IMR-90 (cell line): ENCODE measurements around the gene FAF2. TPM values are rescaled to one million over a fixed set of nuclear protein-coding genes. Genes with fewer than 3 reads are reported as not detected.

Source experiments
- ATAC-seq: fragments of 200-7000 bp; cut with Tn5 transposase; 2 replicates; pipeline ENCODE4 v1.9.1; 2020; ENCODE audit warnings: low read depth, mild to moderate bottlenecking, moderate library complexity
- BruUV-seq: library from RNA; stranded (reverse); fragments of 400-500 nt; replicated peaks from 2 replicates; lab custom pipeline; 2021; lab: Mats Ljungman, UMichigan
- CTCF ChIA-PET: fragments of 300-600 bp; formaldehyde crosslinking; extraction: SDS; loops from one replicate; lab custom pipeline; 2021; ENCODE audit warnings: antibody characterized with exemption; lab: Yijun Ruan, JAX
- POLR2A ChIA-PET: fragments of 300-600 bp; sonication (Branson Sonifier 250); formaldehyde crosslinking; loops from one replicate; lab custom pipeline; 2022; ENCODE audit warnings: antibody characterized with exemption; ENCODE audit not compliant: unreplicated experiment; lab: Charles Lee
- DNase-seq: peaks from one replicate; pipeline ENCODE4 v3.0.0; 2013
- H2AFZ ChIP-seq: replicated peaks from 2 replicates; pipeline ENCODE3; 2013; ENCODE audit warnings: low read length, mild to moderate bottlenecking; ENCODE audit not compliant: poor library complexity
- H2AK5ac ChIP-seq: 2 replicates; pipeline ENCODE4 v1.6.1; 2013; ENCODE audit warnings: low read depth, low read length, inconsistent platforms
- H2AK9ac ChIP-seq: replicated peaks from 2 replicates; pipeline ENCODE3; 2013; ENCODE audit warnings: mild to moderate bottlenecking, low read depth, low read length, moderate library complexity; ENCODE audit not compliant: poor library complexity
- H2BK120ac ChIP-seq: 2 replicates; pipeline ENCODE4 v1.6.1; 2013; ENCODE audit warnings: low read depth, low read length, inconsistent platforms
- H2BK15ac ChIP-seq: 3 replicates; pipeline ENCODE4 v1.6.1; 2013; ENCODE audit warnings: low read depth, low read length, inconsistent platforms
- H2BK20ac ChIP-seq: 2 replicates; pipeline ENCODE4 v1.6.1; 2013; ENCODE audit warnings: low read depth, mild to moderate bottlenecking, inconsistent platforms, low read length, moderate library complexity
- H2BK5ac ChIP-seq: 2 replicates; pipeline ENCODE4 v1.6.1; 2013; ENCODE audit warnings: mild to moderate bottlenecking, low read depth, low read length, inconsistent platforms; ENCODE audit not compliant: poor library complexity, severe bottlenecking
- H3K14ac ChIP-seq: replicated peaks from 2 replicates; pipeline ENCODE4 v1.6.1; 2013; ENCODE audit warnings: low read depth, low read length, inconsistent platforms
- H3K18ac ChIP-seq: 2 replicates; pipeline ENCODE4 v1.6.1; 2013; ENCODE audit warnings: low read depth, low read length, control low read depth
- H3K23ac ChIP-seq: 2 replicates; pipeline ENCODE4 v1.6.1; 2013; ENCODE audit warnings: low read depth, low read length, inconsistent platforms
- H3K27ac ChIP-seq: 2 replicates; pipeline ENCODE4 v1.5.1; 2013; ENCODE audit warnings: mild to moderate bottlenecking, control low read depth, low read length; ENCODE audit not compliant: insufficient read depth
- H3K27me3 ChIP-seq: 2 replicates; pipeline ENCODE4 v1.6.1; 2013; ENCODE audit warnings: low read length; ENCODE audit not compliant: control insufficient read depth, insufficient read depth
- H3K36me3 ChIP-seq: 2 replicates; pipeline ENCODE4 v1.6.1; 2013; ENCODE audit warnings: low read length, mixed read lengths; ENCODE audit not compliant: control insufficient read depth, insufficient read depth
- H3K4ac ChIP-seq: 2 replicates; pipeline ENCODE4 v1.6.1; 2013; ENCODE audit warnings: low read depth, low read length, inconsistent platforms
- H3K4me1 ChIP-seq: 2 replicates; pipeline ENCODE4 v1.6.1; 2013; ENCODE audit warnings: low read length, mixed read lengths; ENCODE audit not compliant: control insufficient read depth, insufficient read depth
- H3K4me2 ChIP-seq: 2 replicates; pipeline ENCODE4 v1.6.1; 2013; ENCODE audit warnings: low read depth, mild to moderate bottlenecking, control low read depth, low read length, moderate library complexity
- H3K4me3 ChIP-seq: 2 replicates; pipeline ENCODE4 v1.5.1; 2013; ENCODE audit warnings: low read depth, mild to moderate bottlenecking, control low read depth, low read length, moderate library complexity; ENCODE audit not compliant: insufficient read depth
- H3K56ac ChIP-seq: 2 replicates; pipeline ENCODE4 v1.6.1; 2013; ENCODE audit warnings: low read length, inconsistent platforms; ENCODE audit not compliant: insufficient read depth; ENCODE audit errors: extremely low read depth
- H3K79me1 ChIP-seq, 2 experiments: 2 replicates each; pipeline ENCODE4 v1.6.1; 2013; ENCODE audit warnings: low read length in 2 of 2, inconsistent platforms in 1 of 2, low read depth in 1 of 2
- H3K9ac ChIP-seq: 2 replicates; pipeline ENCODE4 v1.6.1; 2013; ENCODE audit warnings: low read depth, low read length, control low read depth
- H3K9me1 ChIP-seq: 2 replicates; pipeline ENCODE4 v1.6.1; 2013; ENCODE audit warnings: low read length, inconsistent platforms; ENCODE audit not compliant: insufficient read depth
- H3K9me3 ChIP-seq: 2 replicates; pipeline ENCODE4 v1.6.1; 2013; ENCODE audit warnings: low read length; ENCODE audit not compliant: control insufficient read depth, insufficient read depth
- H4K20me1 ChIP-seq: 2 replicates; pipeline ENCODE4 v1.6.1; 2013; ENCODE audit warnings: low read length, inconsistent platforms; ENCODE audit not compliant: insufficient read depth
- H4K5ac ChIP-seq: 2 replicates; pipeline ENCODE4 v1.6.1; 2013; ENCODE audit warnings: mild to moderate bottlenecking, low read depth, low read length, control low read depth
- H4K8ac ChIP-seq, 2 experiments: 2 replicates each; pipeline ENCODE4 v1.6.1; 2013; ENCODE audit warnings: low read depth in 2 of 2, low read length in 2 of 2, control low read depth in 1 of 2, inconsistent platforms in 1 of 2
- H4K91ac ChIP-seq: 2 replicates; pipeline ENCODE4 v1.6.1; 2013; ENCODE audit warnings: low read depth, low read length, inconsistent platforms; ENCODE audit not compliant: insufficient read depth
- BHLHE40 ChIP-seq: fragments of 150-350 bp; IDR thresholded peaks from 2 replicates; pipeline ENCODE4 v1.6.1; 2016; ENCODE audit warnings: mild to moderate bottlenecking, low read depth, low read length
- CEBPB ChIP-seq: IDR thresholded peaks from 2 replicates; pipeline ENCODE4 v1.6.1; 2012; ENCODE audit warnings: low read depth, low read length, improper control_type of control experiment
- CHD1 ChIP-seq: IDR thresholded peaks from 2 replicates; pipeline ENCODE4 v1.6.1; 2012; ENCODE audit warnings: low read depth, low read length, improper control_type of control experiment
- CTCF ChIP-seq: conservative IDR thresholded peaks from 2 replicates; pipeline ENCODE4 v1.5.1; 2012; ENCODE audit warnings: mild to moderate bottlenecking, low read depth, low read length, improper control_type of control experiment
- ELK1 ChIP-seq: fragments of 150-350 bp; IDR thresholded peaks from 2 replicates; pipeline ENCODE4 v1.6.1; 2016; ENCODE audit warnings: low read depth, mild to moderate bottlenecking, low read length, moderate library complexity, borderline replicate concordance
- FOS ChIP-seq: fragments of 150-350 bp; IDR thresholded peaks from 2 replicates; pipeline ENCODE4 v1.6.1; 2016; ENCODE audit warnings: low read depth, low read length
- MAFK ChIP-seq: IDR thresholded peaks from 2 replicates; pipeline ENCODE4 v1.6.1; 2012; ENCODE audit warnings: low read depth, low read length, improper control_type of control experiment
- MAZ ChIP-seq: IDR thresholded peaks from 2 replicates; pipeline ENCODE4 v1.6.1; 2012; ENCODE audit warnings: low read depth, mild to moderate bottlenecking, low read length, improper control_type of control experiment, moderate library complexity, borderline replicate concordance
- MXI1 ChIP-seq: IDR thresholded peaks from 2 replicates; pipeline ENCODE4 v1.6.1; 2012; ENCODE audit warnings: low read depth, mild to moderate bottlenecking, low read length, moderate library complexity, borderline replicate concordance
- NFE2L2 ChIP-seq: fragments of 150-350 bp; IDR thresholded peaks from 2 replicates; pipeline ENCODE4 v1.6.1; 2016; ENCODE audit warnings: low read depth, mild to moderate bottlenecking, low read length
- RAD21 ChIP-seq: IDR thresholded peaks from 2 replicates; pipeline ENCODE4 v1.6.1; 2012; ENCODE audit warnings: low read length, improper control_type of control experiment
- RCOR1 ChIP-seq: IDR thresholded peaks from 2 replicates; pipeline ENCODE4 v1.6.1; 2012; ENCODE audit warnings: mild to moderate bottlenecking, low read length, improper control_type of control experiment; ENCODE audit not compliant: insufficient replicate concordance
- RFX5 ChIP-seq: IDR thresholded peaks from 2 replicates; pipeline ENCODE4 v1.8.0; 2012; ENCODE audit warnings: low read depth, mild to moderate bottlenecking, low read length, moderate library complexity
- SMC3 ChIP-seq: fragments of 150-350 bp; IDR thresholded peaks from 2 replicates; pipeline ENCODE4 v1.6.1; 2016; ENCODE audit warnings: low read depth, mild to moderate bottlenecking, antibody characterized with exemption, low read length, moderate library complexity
- USF2 ChIP-seq: fragments of 150-350 bp; IDR thresholded peaks from 2 replicates; pipeline ENCODE4 v1.6.1; 2017; ENCODE audit warnings: mild to moderate bottlenecking, antibody characterized with exemption, low read length, low read depth
- WGBS, 2 experiments: methylation state at CpG; one replicate each; pipeline versions ENCODE4 v1.1.5 to v1.1.7; 2013; ENCODE audit warnings: missing lambda C conversion rate in 2 of 2; ENCODE audit not compliant: insufficient read length in 1 of 2; ENCODE audit errors: extremely low coverage in 2 of 2; 5-methylcytosine and 5-hydroxymethylcytosine counted together
- dilution Hi-C: fragments of 300-500 bp; cut with HindIII; formaldehyde crosslinking; loops from one replicate; pipeline ENCODE4 v1.14.3; 2018; ENCODE audit warnings: low sequenced_read_pairs; ENCODE audit not compliant: unreplicated experiment
- in situ Hi-C: fragments of 300-500 bp; cut with MboI; formaldehyde crosslinking; loops from 3 replicates; pipeline ENCODE4 v1.14.3; 2019; ENCODE audit warnings: low sequenced_read_pairs, inconsistent platforms, mixed read lengths
- intact Hi-C: fragments of 100-400 bp; cut with micrococcal nuclease; formaldehyde crosslinking; loops from 2 replicates; pipeline ENCODE4 v1.10.0; 2022
- polyA plus RNA-seq, 3 experiments: library from polyadenylated mRNA; depleted of rRNA; stranded (reverse); fragments of >200 nt; gene quantifications; 2 replicates each; pipeline ENCODE4 v1.2.3, GENCODE V29; 2012; ENCODE audit warnings: low replicate concordance in 1 of 3
- total RNA-seq: library from RNA; depleted of rRNA; stranded (reverse); fragments of >200 nt; gene quantifications from 2 replicates; pipeline ENCODE4 v1.2.3, GENCODE V29; 2012

Gene FAF2
- total and polyA plus RNA-seq, 2 of the 4 experiments (the other 2 are of a cell fraction), result 32.9 to 47.0 TPM

GRCh38 chr5:176461349-176461748 lies 13.2 kb downstream of the FAF2 start:
- Histone ChIP-seq H3K4me2 (no peak overlapping the region), H3K56ac (no peak overlapping the region)

More at GRCh38 chr5:176461349-176461748, 13.2 kb downstream of the FAF2 start:
- no peak overlapping the region for H3K23ac ChIP-seq
- H3K4ac ChIP-seq, result no peak overlapping the region
- ChIA-PET CTCF (interaction anchor here (0.6 kb wide), 1 partner anchor 11 kb away, joined by 4 read pairs; no protein-coding TSS in a partner anchor), POLR2A (interaction anchor here (0.6 to 0.7 kb wide), 2 partner anchors 930 to 1246 kb away, joined by 4 read pairs; no protein-coding TSS in a partner anchor)
- no peak for TF ChIP-seq CTCF
- no peak for TF ChIP-seq RFX5
- no peak for TF ChIP-seq MXI1
- no peak for TF ChIP-seq RAD21
- TF ChIP-seq MAZ, result no peak
- TF ChIP-seq CEBPB, result no peak
- no peak for TF ChIP-seq MAFK
- TF ChIP-seq ELK1, result no peak
- TF ChIP-seq BHLHE40, result no peak
- TF ChIP-seq FOS, result no peak
- no peak for TF ChIP-seq USF2
- no peak for TF ChIP-seq RCOR1
- TF ChIP-seq SMC3, result no peak
- no peak for TF ChIP-seq CHD1
- TF ChIP-seq NFE2L2, result no peak
- peaks cover 2% of the 10 kb centered on the region; the same call in 1 of the 2 replicates for H3K36me3 ChIP-seq
- no peak overlapping the region for H3K27ac ChIP-seq
- no peak for DNase-seq
- no peak overlapping the region for H4K8ac ChIP-seq
- H3K9me3 ChIP-seq, result no peaks in the 10 kb centered on the region
- in situ Hi-C loops (no loop called here), dilution Hi-C loops (no loop called here), intact Hi-C loops (no loop called here)
- WGBS, 2 experiments, result no CpG with 5 or more reads among the region's 2 CpGs
- ATAC-seq, result no peak
- no peaks in the 10 kb centered on the region for H3K27me3 ChIP-seq
- no peak overlapping the region for H2AK9ac ChIP-seq
- H4K91ac ChIP-seq, result no peak overlapping the region
- H2BK120ac ChIP-seq, result no peak overlapping the region
- no peak overlapping the region for H2BK15ac ChIP-seq
- no peak overlapping the region for H3K14ac ChIP-seq
- H4K20me1 ChIP-seq, result peaks cover 73% of the 10 kb centered on the region
- BruUV-seq, result no TSS peak
- no peak overlapping the region for H4K5ac ChIP-seq
- no peak overlapping the region for H2AFZ ChIP-seq
- peaks cover 28 to 75% of the 10 kb centered on the region in 2 experiments for H3K79me1 ChIP-seq
- H3K18ac ChIP-seq, result no peak overlapping the region
- H3K9me1 ChIP-seq, result peaks cover 4% of the 10 kb centered on the region; the same call in 1 of the 2 replicates
- no peak overlapping the region for H2AK5ac ChIP-seq
- H2BK20ac ChIP-seq, result no peak overlapping the region
- no peak overlapping the region for H2BK5ac ChIP-seq
- no peak overlapping the region for H3K9ac ChIP-seq
- H3K4me3 ChIP-seq, result no peak overlapping the region
- H3K4me1 ChIP-seq, result peaks cover 5% of the 10 kb centered on the region
